Esophagus muscularis mucosa (tissue), 4 donors: ENCODE measurements around the gene SMIM45.

Source experiments
- DNase-seq: peaks from one replicate; pipeline ENCODE4 v3.0.0-alpha.2; 2017; ENCODE audit errors: extremely low spot score
- H3K27ac ChIP-seq, 4 donors: fragments of 200-600 bp; sonication (generic); replicated peaks in 1 of 4; 1 replicate in 3 of 4; 2 replicates in 1 of 4; pipeline ENCODE4 v1.5.1; 2016 to 2019; ENCODE audit warnings: mild to moderate bottlenecking in 1 of 4
- H3K27me3 ChIP-seq, 4 donors: fragments of 200-600 bp; sonication (generic); one replicate each; pipeline versions ENCODE4 v1.5.1 to v1.6.0; 2016 to 2019
- H3K36me3 ChIP-seq, 4 donors: fragments of 200-600 bp; sonication (generic); one replicate each; pipeline ENCODE4 v1.5.1; 2016 to 2019
- H3K4me1 ChIP-seq, 4 donors: fragments of 200-600 bp; sonication (generic); one replicate each; pipeline ENCODE4 v1.5.1; 2016 to 2019
- H3K4me3 ChIP-seq, 4 donors: fragments of 200-600 bp; sonication (generic); 1 replicate in 2 of 4; 2 replicates in 2 of 4; pipeline ENCODE4 v1.5.1; 2016 to 2019; ENCODE audit warnings: mild to moderate bottlenecking in 4 of 4, moderate library complexity in 1 of 4
- H3K9me3 ChIP-seq, 4 donors: fragments of 200-600 bp; sonication (generic); 1 replicate in 3 of 4; 2 replicates in 1 of 4; pipeline ENCODE4 v1.5.1; 2016 to 2019
- CTCF ChIP-seq, 3 experiments: fragments of 200-600 bp in 2 of 3; fragments of 450-650 bp in 1 of 3; sonication (generic) in 2 of 3; IDR thresholded peaks; one replicate each; pipeline ENCODE4 v1.5.1; 2017 to 2019; ENCODE audit warnings: antibody characterized with exemption in 3 of 3, mild to moderate bottlenecking in 2 of 3, moderate library complexity in 1 of 3
- EP300 ChIP-seq: sonication (generic); formaldehyde crosslinking; IDR thresholded peaks from one replicate; pipeline ENCODE4 v1.6.1; 2017; ENCODE audit warnings: antibody characterized with exemption
- POLR2A ChIP-seq: fragments of 450-650 bp; IDR thresholded peaks from one replicate; pipeline ENCODE4 v1.6.1; 2017; ENCODE audit warnings: antibody characterized with exemption, moderate library complexity, mild to moderate bottlenecking, low read depth
- POLR2AphosphoS5 ChIP-seq, 2 donors: sonication (generic); formaldehyde crosslinking; IDR thresholded peaks; one replicate each; pipeline ENCODE4 v1.6.1; 2017; ENCODE audit warnings: antibody characterized with exemption in 2 of 2
- WGBS: methylation state at CpG from one replicate; pipeline ENCODE4 v1.1.5; 2018; 5-methylcytosine and 5-hydroxymethylcytosine counted together
- intact Hi-C: fragments of 100-400 bp; cut with DNase I; formaldehyde crosslinking; loops from one replicate; pipeline ENCODE4 v1.15.1; 2023

The SMIM45 gene

DNA sequence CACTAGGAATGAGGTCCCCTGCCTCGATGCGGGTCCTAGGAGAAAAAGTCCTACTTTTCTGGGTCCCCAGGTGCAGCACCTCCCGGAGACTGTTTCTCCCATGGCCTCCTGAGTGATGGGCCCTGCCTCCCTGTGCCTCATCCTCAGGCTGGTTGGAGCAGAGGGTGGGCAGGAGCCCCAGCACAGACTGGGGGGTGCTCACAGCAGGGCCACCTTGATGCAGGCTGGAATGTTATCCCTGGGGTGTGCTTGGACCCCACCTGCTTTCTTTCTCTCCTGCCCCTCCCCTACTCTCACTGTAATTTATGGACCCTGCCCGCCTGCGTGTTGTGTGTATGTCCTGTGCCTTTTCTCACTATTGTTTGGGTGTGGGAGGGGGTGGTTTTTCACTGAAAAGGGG is 45.1 kb upstream of the SMIM45 start:
- Histone ChIP-seq H3K4me1 (peaks cover 19 to 25% (median 22%) of the 10 kb centered on the region in 4 donors), H3K9me3 (no peaks in the 10 kb centered on the region), H3K27me3 (peaks cover 13 to 33% (median 19%) of the 10 kb centered on the region in 4 donors), H3K27ac (no peak overlapping the region), H3K36me3 (peaks cover 28 to 59% (median 56%) of the 10 kb centered on the region in 4 donors), H3K4me3 (no peak overlapping the region)
- 100% methylated on average over 4 of the region's 5 CpGs for WGBS
- intact Hi-C loops: no loop called here
- TF ChIP-seq EP300 (no peak), POLR2AphosphoS5 (IDR thresholded peaks at IDR 0.05) (no peak), POLR2A (no peak), CTCF (IDR thresholded peaks at IDR 0.05) (no peak)
- DNase-seq: no peak

- H3K4me1 ChIP-seq: peaks cover 17 to 25% (median 22%) of the 10 kb centered on the region in 4 donors
- H3K4me3 ChIP-seq: no peak overlapping the region
- DNase-seq: no peak
- intact Hi-C loops: no loop called here
- no peaks in the 10 kb centered on the region for H3K9me3 ChIP-seq
- 91% methylated on average over 4 of the region's 10 CpGs for WGBS
- TF ChIP-seq POLR2A: no peak
- TF ChIP-seq EP300: no peak
- no peak for TF ChIP-seq POLR2AphosphoS5 (IDR thresholded peaks at IDR 0.05)
- TF ChIP-seq CTCF (IDR thresholded peaks at IDR 0.05): no peak
- H3K27ac ChIP-seq: no peak overlapping the region
- H3K27me3 ChIP-seq: peaks cover 13 to 42% (median 28%) of the 10 kb centered on the region in 4 donors
- peaks cover 26 to 50% (median 47%) of the 10 kb centered on the region in 4 donors for H3K36me3 ChIP-seq
These were observed 44.2 kb upstream of the SMIM45 start for GRCh38 chr22:41907436-41908401.

- peaks cover 11 to 27% (median 22%) of the 10 kb centered on the region in 4 donors for H3K4me1 ChIP-seq
- no peak overlapping the region for H3K4me3 ChIP-seq
- 80% methylated on average over 6 of the region's 14 CpGs for WGBS
- no peak overlapping the region for H3K27ac ChIP-seq
- peaks cover 19 to 40% (median 38%) of the 10 kb centered on the region in 4 donors for H3K36me3 ChIP-seq
- intact Hi-C loops: no loop called here
- peaks cover 17 to 52% (median 36%) of the 10 kb centered on the region in 4 donors for H3K27me3 ChIP-seq
- no peak for TF ChIP-seq POLR2A
- TF ChIP-seq CTCF (IDR thresholded peaks at IDR 0.05): no peak
- TF ChIP-seq POLR2AphosphoS5 (IDR thresholded peaks at IDR 0.05): no peak
- TF ChIP-seq EP300: no peak
- no peak for DNase-seq
- no peaks in the 10 kb centered on the region for H3K9me3 ChIP-seq
These were observed 43.3 kb upstream of the SMIM45 start for GRCh38 chr22:41908411-41909309.

DNA sequence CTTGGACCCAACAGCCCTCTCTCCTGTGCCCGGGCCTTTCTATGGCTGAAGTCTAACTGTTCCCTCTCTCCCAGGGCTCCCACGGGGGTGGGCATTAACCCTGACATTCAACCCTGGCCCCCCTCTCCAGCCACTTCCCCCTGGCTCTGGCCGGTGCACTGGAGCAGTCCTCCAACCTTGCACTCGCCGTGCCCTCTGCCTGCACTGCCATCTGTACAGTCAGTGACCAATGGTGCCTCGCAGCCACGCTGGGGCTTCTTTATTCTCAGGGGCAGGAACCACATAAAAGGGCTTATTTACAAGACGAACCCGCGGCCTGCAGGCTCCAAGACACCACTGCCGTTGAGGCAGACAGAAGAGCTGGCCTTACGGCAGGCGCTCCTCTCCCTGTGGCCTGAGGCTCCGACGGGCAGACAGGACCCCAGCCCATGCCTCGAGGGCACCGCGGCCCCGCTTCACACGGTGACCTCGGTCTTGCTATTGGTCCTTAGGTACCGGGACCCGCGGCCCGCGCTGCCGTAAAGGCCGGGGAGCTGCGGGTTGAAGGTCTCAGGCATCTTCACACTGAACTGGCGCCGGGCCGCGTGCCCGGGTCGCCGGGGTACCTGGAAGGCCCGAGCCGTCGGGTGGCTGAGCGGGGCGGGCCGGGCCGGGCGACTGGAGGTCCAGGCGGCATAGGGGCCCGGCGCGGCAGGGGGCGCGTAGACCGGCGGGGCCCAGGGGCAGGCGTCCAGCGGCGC is 42.5 kb upstream of the SMIM45 start:
- WGBS: 63% methylated on average over 13 of the region's 55 CpGs
- no peak for DNase-seq
- Histone ChIP-seq H3K4me1 (peaks cover 11 to 35% (median 29%) of the 10 kb centered on the region in 4 donors), H3K9me3 (no peaks in the 10 kb centered on the region), H3K27me3 (peaks cover 17 to 60% (median 42%) of the 10 kb centered on the region in 4 donors), H3K4me3 (peak overlapping the region; percentile 43 to 56 (median 46)), H3K36me3 (peaks cover 17 to 32% (median 29%) of the 10 kb centered on the region in 4 donors), H3K27ac (no peak overlapping the region)
- TF ChIP-seq EP300: no peak
- TF ChIP-seq POLR2AphosphoS5 (IDR thresholded peaks at IDR 0.05): no peak
- TF ChIP-seq CTCF (IDR thresholded peaks at IDR 0.05): no peak
- no peak for TF ChIP-seq POLR2A
- intact Hi-C loops: no loop called here
